ENCODE results near the gene GALNTL6. TPM values are rescaled to one million over a fixed set of nuclear protein-coding genes. Genes with fewer than 3 reads are reported as not detected.

Gene GALNTL6
- polyA plus RNA-seq, 1 experiment = not detected

DNA sequence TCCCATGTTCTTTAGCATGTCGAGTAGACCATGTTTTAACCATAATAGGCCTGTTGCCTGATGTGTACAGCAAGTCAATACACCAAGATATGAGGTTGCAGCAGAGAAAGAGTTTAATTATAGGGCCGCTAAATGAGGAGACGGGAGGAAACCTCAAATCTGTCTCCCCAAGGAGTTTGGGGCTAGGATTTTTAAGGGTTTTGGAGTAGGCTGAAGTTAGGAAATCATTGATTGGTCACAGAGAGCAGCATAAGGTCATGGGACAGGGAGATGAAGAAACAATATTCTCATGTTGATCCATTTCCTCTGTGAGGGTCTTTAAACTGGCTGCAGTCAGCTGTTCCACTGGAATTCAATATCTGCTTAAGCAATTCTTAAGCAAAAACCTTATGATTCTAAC is 1195.2 kb downstream of the GALNTL6 start:
- Histone ChIP-seq H3K27ac (ENCODE audit: low read depth, low read length) (no peak overlapping the region), H3K27me3 (ENCODE audit: control insufficient read depth, insufficient read depth, low read length) (peaks cover 7% of the 10 kb centered on the region), H3K9me3 (ENCODE audit: control insufficient read depth, insufficient read depth, low read length) (no peaks in the 10 kb centered on the region), H3K4me3 (ENCODE audit: low read depth, low read length) (no peak overlapping the region)
- no peak for DNase-seq (ENCODE audit: low read depth, low spot score)
- TF ChIP-seq, protein P1, sequence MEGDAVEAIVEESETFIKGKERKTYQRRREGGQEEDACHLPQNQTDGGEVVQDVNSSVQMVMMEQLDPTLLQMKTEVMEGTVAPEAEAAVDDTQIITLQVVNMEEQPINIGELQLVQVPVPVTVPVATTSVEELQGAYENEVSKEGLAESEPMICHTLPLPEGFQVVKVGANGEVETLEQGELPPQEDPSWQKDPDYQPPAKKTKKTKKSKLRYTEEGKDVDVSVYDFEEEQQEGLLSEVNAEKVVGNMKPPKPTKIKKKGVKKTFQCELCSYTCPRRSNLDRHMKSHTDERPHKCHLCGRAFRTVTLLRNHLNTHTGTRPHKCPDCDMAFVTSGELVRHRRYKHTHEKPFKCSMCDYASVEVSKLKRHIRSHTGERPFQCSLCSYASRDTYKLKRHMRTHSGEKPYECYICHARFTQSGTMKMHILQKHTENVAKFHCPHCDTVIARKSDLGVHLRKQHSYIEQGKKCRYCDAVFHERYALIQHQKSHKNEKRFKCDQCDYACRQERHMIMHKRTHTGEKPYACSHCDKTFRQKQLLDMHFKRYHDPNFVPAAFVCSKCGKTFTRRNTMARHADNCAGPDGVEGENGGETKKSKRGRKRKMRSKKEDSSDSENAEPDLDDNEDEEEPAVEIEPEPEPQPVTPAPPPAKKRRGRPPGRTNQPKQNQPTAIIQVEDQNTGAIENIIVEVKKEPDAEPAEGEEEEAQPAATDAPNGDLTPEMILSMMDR (IDR thresholded peaks at IDR 0.05; ENCODE audit: low read depth, low read length) = no peak
- ChIA-PET CTCF (no interaction called here), POLR2A (no interaction called here)

DNA sequence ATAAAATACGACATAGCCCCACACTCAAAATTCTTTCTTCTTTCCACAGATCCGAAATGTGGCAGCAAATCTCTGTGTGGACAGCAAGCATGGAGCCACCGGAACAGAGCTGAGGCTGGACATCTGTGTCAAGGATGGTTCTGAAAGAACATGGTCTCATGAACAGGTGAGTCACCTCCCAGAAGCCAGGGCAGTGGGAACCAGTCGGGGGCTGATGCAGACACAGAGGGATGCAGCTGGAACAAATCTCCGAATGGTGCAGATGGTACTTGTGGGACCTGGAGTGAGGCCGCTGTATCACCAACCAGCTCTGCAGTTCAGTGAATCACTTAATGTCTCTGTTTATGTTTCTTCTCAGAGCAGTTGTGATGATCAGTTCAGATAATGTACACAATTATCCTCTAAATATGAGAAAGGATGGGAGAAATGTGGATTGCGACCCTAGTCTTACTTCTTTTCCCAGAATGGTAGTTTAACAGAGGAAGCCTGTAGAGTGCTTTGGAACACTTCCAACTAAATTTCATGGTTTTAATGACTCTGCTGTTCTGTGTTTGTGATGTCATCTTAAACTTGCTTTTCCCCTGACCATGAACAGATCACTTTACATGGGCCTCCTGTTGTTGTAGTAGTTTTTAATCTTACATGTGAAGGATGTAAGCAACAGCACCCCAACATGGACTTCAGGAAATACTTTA is 1196.1 kb downstream of the GALNTL6 start:
- ChIA-PET CTCF (interaction anchor here (1.0 kb wide), 1 partner anchor 16 kb away, joined by 4 read pairs; no protein-coding TSS in a partner anchor), POLR2A (no interaction called here)
- no peak overlapping the region for H3K27ac ChIP-seq (ENCODE audit: low read depth, low read length)
- no peak for DNase-seq (ENCODE audit: low read depth, low spot score)
- H3K9me3 ChIP-seq (ENCODE audit: control insufficient read depth, insufficient read depth, low read length) = no peaks in the 10 kb centered on the region
- peaks cover 7% of the 10 kb centered on the region for H3K27me3 ChIP-seq (ENCODE audit: control insufficient read depth, insufficient read depth, low read length)
- TF ChIP-seq, protein P1 (IDR thresholded peaks at IDR 0.05; ENCODE audit: low read depth, low read length) = no peak
- no peak overlapping the region for H3K4me3 ChIP-seq (ENCODE audit: low read depth, low read length)

DNA sequence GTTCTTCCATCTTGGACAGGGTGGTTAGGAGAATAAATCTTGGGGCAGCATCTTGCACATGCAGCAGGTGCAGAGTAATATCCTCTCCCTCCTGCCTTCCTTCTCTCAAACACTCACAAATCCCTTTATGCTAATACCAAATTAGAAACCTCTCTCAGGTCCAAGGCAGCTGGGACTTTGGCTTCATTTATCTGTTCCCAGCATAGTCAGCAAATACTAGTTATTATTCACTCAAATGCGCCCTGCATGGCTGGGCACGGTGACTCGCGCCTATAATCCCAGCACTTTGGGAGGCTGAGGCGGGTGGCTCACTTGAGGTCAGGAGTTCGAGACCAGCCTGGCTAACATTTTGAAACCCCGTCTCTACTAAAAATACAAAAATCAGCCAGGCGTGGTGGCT is 1199.4 kb downstream of the GALNTL6 start:
- DNase-seq (ENCODE audit: low read depth, low spot score) = no peak
- ChIA-PET POLR2A (interaction anchor here (1.1 kb wide), 1 partner anchor 156 kb away, joined by 3 read pairs; the partner anchor contains the start of gene GALNT7), CTCF (interaction anchor here (0.9 to 4.9 kb wide), 46 partner anchors 8 to 515 kb away, joined by 3 to 334 read pairs (median 12); partner anchors contain the start of gene GALNT7)
- H3K27ac ChIP-seq (ENCODE audit: low read depth, low read length) = no peak overlapping the region
- H3K27me3 ChIP-seq (ENCODE audit: control insufficient read depth, insufficient read depth, low read length) = peaks cover 3% of the 10 kb centered on the region
- TF ChIP-seq, protein P1 (IDR thresholded peaks at IDR 0.05; ENCODE audit: low read depth, low read length) = no peak
- H3K9me3 ChIP-seq (ENCODE audit: control insufficient read depth, insufficient read depth, low read length) = no peaks in the 10 kb centered on the region
- H3K4me3 ChIP-seq (ENCODE audit: low read depth, low read length) = no peak overlapping the region

DNA sequence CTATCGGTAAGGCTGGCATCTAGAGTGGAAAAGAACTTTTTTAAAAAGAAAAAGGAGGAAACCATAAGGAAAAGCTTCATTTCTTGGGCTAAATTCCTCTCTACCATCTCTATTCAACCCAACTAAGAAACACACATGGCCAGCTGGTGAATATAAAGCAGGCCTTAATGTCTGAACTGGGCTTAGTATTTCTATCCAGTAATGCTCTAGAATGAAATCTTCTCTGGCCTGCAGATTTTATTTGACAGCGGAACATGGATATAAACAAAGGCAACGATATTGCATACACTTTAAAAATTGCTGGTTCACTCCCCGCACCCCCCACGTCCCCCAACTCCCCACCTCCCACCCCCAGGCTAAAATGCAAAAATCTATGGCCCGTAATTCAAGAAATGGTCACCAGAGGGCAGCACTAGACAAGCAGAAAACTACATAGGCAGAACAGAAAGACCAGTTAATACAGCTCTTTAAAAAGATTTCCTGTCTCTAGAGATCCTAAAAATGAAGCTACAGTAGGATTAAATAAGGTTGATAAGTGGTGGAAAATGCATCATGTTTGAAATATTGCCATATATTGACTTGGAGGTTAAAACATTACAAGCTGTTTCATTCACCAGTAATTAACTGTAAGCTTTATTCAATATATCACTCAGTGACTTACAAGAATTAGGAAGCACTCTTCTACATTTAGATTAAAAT is 1200.2 kb downstream of the GALNTL6 start:
- Histone ChIP-seq H3K9me3 (ENCODE audit: control insufficient read depth, insufficient read depth, low read length) (no peaks in the 10 kb centered on the region), H3K27me3 (ENCODE audit: control insufficient read depth, insufficient read depth, low read length) (no peaks in the 10 kb centered on the region), H3K4me3 (ENCODE audit: low read depth, low read length) (no peak overlapping the region), H3K27ac (ENCODE audit: low read depth, low read length) (no peak overlapping the region)
- POLR2A ChIA-PET = interaction anchor here (0.5 to 1.4 kb wide), 3 partner anchors 155 to 404 kb away, joined by 3 to 5 read pairs (median 3); partner anchors contain the start of gene GALNT7
- TF ChIP-seq, protein P1 (IDR thresholded peaks at IDR 0.05; ENCODE audit: low read depth, low read length) = peak; percentile 67
- no peak for DNase-seq (ENCODE audit: low read depth, low spot score)
- CTCF ChIA-PET = interaction anchor here (0.5 to 4.9 kb wide), 113 partner anchors 8 to 1335 kb away, joined by 3 to 334 read pairs (median 5); partner anchors contain the start of gene GALNT7
